ENCODE results near the gene BRSK2. TPM values are rescaled to one million over a fixed set of nuclear protein-coding genes. Genes with fewer than 3 reads are reported as not detected.

BRSK2 gene
- total RNA-seq, 1 experiment from 2014 or later, result 32.2 TPM

- no peak for DNase-seq (ENCODE audit: low read depth, low spot score)
- H3K4me1 ChIP-seq (ENCODE audit: control insufficient read depth, insufficient read depth, low read length), result peaks cover 16% of the 10 kb centered on the region
- H3K4me3 ChIP-seq (ENCODE audit: low read depth in 2 of 2, low read length in 2 of 2), result no peak overlapping the region
- no peak for TF ChIP-seq CTCF (IDR thresholded peaks at IDR 0.05)
- TF ChIP-seq POLR2AphosphoS5 (IDR thresholded peaks at IDR 0.05; ENCODE audit: low read depth, low read length), result no peak
- no peak for TF ChIP-seq REST (IDR thresholded peaks at IDR 0.05; ENCODE audit: insufficient read depth in 1 of 2, low read depth in 2 of 2, low read length in 1 of 2)
- no peak for TF ChIP-seq TCF7L2 (IDR thresholded peaks at IDR 0.05; ENCODE audit: low read depth, low read length)
- no peak for TF ChIP-seq SIN3A (IDR thresholded peaks at IDR 0.05; ENCODE audit: borderline replicate concordance, insufficient read depth, low read depth, low read length)
- no peaks in the 10 kb centered on the region for H3K9me3 ChIP-seq (ENCODE audit: control insufficient read depth, insufficient read depth, low read depth, low read length)
- in situ Hi-C loops (cut with HindIII; ENCODE audit: low pct_unique_long_range_greater_than_20kb, low sequenced_read_pairs), result no loop called here
- H3K27ac ChIP-seq (ENCODE audit: low read length), result no peak overlapping the region
- intact Hi-C loops (cut with micrococcal nuclease; ENCODE audit: unreplicated experiment), result no loop called here
- POLR2A ChIA-PET, result no interaction called here
- no peaks in the 10 kb centered on the region for H3K36me3 ChIP-seq (ENCODE audit: control insufficient read depth, insufficient read depth, low read length)
- no TSS peak for BruUV-seq (replicated peaks)
- no peaks in the 10 kb centered on the region for H3K27me3 ChIP-seq (ENCODE audit: control insufficient read depth, insufficient read depth, low read length)
- CTCF ChIA-PET, result no interaction called here
- ATAC-seq, result no peak
Measured at GRCh38 chr11:1392111-1392510, 2.4 kb downstream of the BRSK2 start.

DNA sequence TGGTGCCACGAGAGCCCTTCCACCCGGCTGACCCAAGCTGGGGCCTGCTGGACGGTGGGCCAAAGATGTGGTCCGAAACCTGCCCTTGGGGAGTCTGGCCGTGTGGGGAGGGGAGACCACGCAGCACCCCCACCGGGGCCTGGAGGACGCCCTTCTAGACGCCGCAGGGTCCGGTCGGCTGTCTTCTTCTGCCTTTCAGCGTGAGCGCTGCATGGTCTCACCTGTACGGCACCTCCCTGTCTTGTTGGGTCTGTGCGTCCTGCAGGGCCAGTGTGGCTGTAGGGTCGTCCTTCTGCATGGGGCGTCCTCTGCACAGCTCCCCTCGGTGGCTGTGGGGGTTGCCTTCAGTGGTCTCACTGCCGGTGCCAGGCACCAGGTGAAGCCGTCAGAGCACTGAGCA is 2.8 kb downstream of the BRSK2 start:
- H3K27me3 ChIP-seq (ENCODE audit: control insufficient read depth, insufficient read depth, low read length), result no peaks in the 10 kb centered on the region
- H3K27ac ChIP-seq (ENCODE audit: low read length), result no peak overlapping the region
- DNase-seq (ENCODE audit: low read depth, low spot score), result no peak
- H3K4me3 ChIP-seq (ENCODE audit: low read depth in 2 of 2, low read length in 2 of 2), result no peak overlapping the region
- intact Hi-C loops (cut with micrococcal nuclease; ENCODE audit: unreplicated experiment), result no loop called here
- POLR2A ChIA-PET, result no interaction called here
- ATAC-seq, result no peak
- H3K9me3 ChIP-seq (ENCODE audit: control insufficient read depth, insufficient read depth, low read depth, low read length), result no peaks in the 10 kb centered on the region
- peaks cover 16% of the 10 kb centered on the region for H3K4me1 ChIP-seq (ENCODE audit: control insufficient read depth, insufficient read depth, low read length)
- no peaks in the 10 kb centered on the region for H3K36me3 ChIP-seq (ENCODE audit: control insufficient read depth, insufficient read depth, low read length)
- in situ Hi-C loops (cut with HindIII; ENCODE audit: low pct_unique_long_range_greater_than_20kb, low sequenced_read_pairs), result no loop called here
- BruUV-seq (replicated peaks), result no TSS peak
- TF ChIP-seq CTCF (IDR thresholded peaks at IDR 0.05), result no peak
- no peak for TF ChIP-seq SIN3A (IDR thresholded peaks at IDR 0.05; ENCODE audit: borderline replicate concordance, insufficient read depth, low read depth, low read length)
- TF ChIP-seq REST (IDR thresholded peaks at IDR 0.05; ENCODE audit: insufficient read depth in 1 of 2, low read depth in 2 of 2, low read length in 1 of 2), result no peak
- no peak for TF ChIP-seq POLR2AphosphoS5 (IDR thresholded peaks at IDR 0.05; ENCODE audit: low read depth, low read length)
- TF ChIP-seq TCF7L2 (IDR thresholded peaks at IDR 0.05; ENCODE audit: low read depth, low read length), result no peak
- CTCF ChIA-PET, result no interaction called here
